K562 (cell line): ENCODE data around the gene TUBGCP6. TPM values are rescaled to one million over a fixed set of nuclear protein-coding genes. Genes with fewer than 3 reads are reported as not detected.

Experiments used
- ATAC-seq: fragments of 200-7000 bp; cut with Tn5 transposase; 3 replicates; pipeline ENCODE4 v1.9.1; 2020; ENCODE audit warnings: moderate library complexity
- BruUV-seq: library from RNA; stranded (reverse); fragments of 400-500 nt; replicated peaks from 2 replicates; lab custom pipeline; 2021; lab: Mats Ljungman, UMichigan
- CTCF ChIA-PET: fragments of 300-600 bp; formaldehyde crosslinking; extraction: SDS; loops from one replicate; lab custom pipeline; 2021; ENCODE audit warnings: low intra/inter-chr PET ratio; lab: Yijun Ruan, JAX
- POLR2A ChIA-PET: fragments of 300-600, 350-650 bp; sonication (Branson Sonifier 250); formaldehyde crosslinking; extraction: SDS; loops from one replicate; lab custom pipeline; 2021; ENCODE audit warnings: antibody characterized with exemption, inconsistent platforms; lab: Yijun Ruan, JAX
- DNase-seq, 4 experiments: peaks; one replicate each; pipeline versions ENCODE4 v3.0.0 to v3.0.0-alpha.2; 2011 to 2018; ENCODE audit warnings: low spot score in 3 of 4, mixed read lengths in 3 of 4; ENCODE audit errors: extremely low read depth in 1 of 4
- FAIRE-seq: peaks from 2 replicates; lab custom pipeline; 2011; peaks lifted over from hg19 to GRCh38; lab: Jason Lieb, UNC
- H2AFZ ChIP-seq: 2 replicates; pipeline ENCODE4 v1.6.0; 2011; ENCODE audit warnings: low read depth, low read length, control low read depth, inconsistent platforms
- H3K27ac ChIP-seq: fragments of 200-600 bp; 3 replicates; pipeline ENCODE4 v1.8.0; 2011; ENCODE audit warnings: low read depth, mild to moderate bottlenecking, control low read depth, inconsistent platforms, low read length, moderate library complexity, mixed read lengths; ENCODE audit errors: extremely low read depth
- H3K27me3 ChIP-seq, 2 experiments: fragments of 300-600 bp in 1 of 2; 2 replicates in 1 of 2; 3 replicates in 1 of 2; pipeline versions ENCODE4 v1.6.0 to v1.8.0; 2011; ENCODE audit warnings: inconsistent platforms in 2 of 2, low read length in 2 of 2, mild to moderate bottlenecking in 1 of 2, mixed read lengths in 1 of 2, moderate library complexity in 1 of 2; ENCODE audit not compliant: control insufficient read depth in 2 of 2, insufficient read depth in 2 of 2
- H3K36me3 ChIP-seq: fragments of 300-600 bp; 3 replicates; pipeline ENCODE4 v1.8.0; 2011; ENCODE audit warnings: mild to moderate bottlenecking, low read length, inconsistent platforms; ENCODE audit not compliant: control insufficient read depth, insufficient read depth
- H3K4me1 ChIP-seq, 2 experiments: fragments of 200-600 bp in 1 of 2; replicated peaks in 1 of 2; 2 replicates in 1 of 2; 3 replicates in 1 of 2; pipeline versions ENCODE4 v1.5.1 to v1.8.0; 2011; ENCODE audit warnings: inconsistent platforms in 2 of 2, low read length in 2 of 2, mild to moderate bottlenecking in 1 of 2, mixed read lengths in 1 of 2, moderate library complexity in 1 of 2; ENCODE audit not compliant: control insufficient read depth in 2 of 2, insufficient read depth in 2 of 2
- H3K4me2 ChIP-seq: 2 replicates; pipeline ENCODE4 v1.6.1; 2011; ENCODE audit warnings: low read length, control low read depth, inconsistent platforms, mixed read lengths; ENCODE audit not compliant: insufficient read depth
- H3K4me3 ChIP-seq: fragments of 200-600 bp; sonication (generic), shearing (Covaris generic); 2 replicates; pipeline ENCODE4 v1.5.1; 2016; ENCODE audit warnings: control low read depth, inconsistent platforms
- H3K79me2 ChIP-seq: fragments of 200-600 bp; 3 replicates; pipeline ENCODE4 v1.8.0; 2011; ENCODE audit warnings: low read length, inconsistent platforms; ENCODE audit not compliant: control insufficient read depth, insufficient read depth
- H3K9ac ChIP-seq, 2 experiments: 2 replicates each; pipeline versions ENCODE4 v1.6.0 to v1.6.1; 2011; ENCODE audit warnings: low read depth in 2 of 2, low read length in 2 of 2, control low read depth in 1 of 2, inconsistent platforms in 1 of 2, mild to moderate bottlenecking in 1 of 2, mixed read lengths in 1 of 2; ENCODE audit not compliant: insufficient read depth in 1 of 2
- H3K9me1 ChIP-seq: one replicate; pipeline ENCODE4 v1.6.0; 2011; ENCODE audit warnings: inconsistent platforms, mild to moderate bottlenecking, low read length, moderate library complexity; ENCODE audit not compliant: control insufficient read depth, insufficient read depth
- H3K9me3 ChIP-seq: replicated peaks from 2 replicates; pipeline ENCODE4 v1.5.1; 2011; ENCODE audit warnings: low read depth, low read length, inconsistent platforms; ENCODE audit not compliant: control insufficient read depth, insufficient read depth
- H4K20me1 ChIP-seq: replicated peaks from 2 replicates; pipeline ENCODE4 v1.6.1; 2011; ENCODE audit warnings: low read length, inconsistent platforms, mixed read lengths; ENCODE audit not compliant: control insufficient read depth, insufficient read depth
- CLOCK ChIP-seq: fragments of 250-450 bp; sonication (Bioruptor Pico); IDR thresholded peaks from 2 replicates; pipeline ENCODE4 v1.4.0; 2020; ENCODE audit warnings: mild to moderate bottlenecking, moderate library complexity, borderline replicate concordance
- ETS2 ChIP-seq: IDR thresholded peaks from 2 replicates; pipeline ENCODE4 v1.6.1; 2016; ENCODE audit warnings: borderline replicate concordance, missing genetic modification characterization, mild to moderate bottlenecking, moderate library complexity, missing compliant biosample characterization; ENCODE audit not compliant: poor library complexity, severe bottlenecking
- HMGN3 ChIP-seq: IDR thresholded peaks from 2 replicates; pipeline ENCODE4 v1.6.1; 2011; ENCODE audit warnings: borderline replicate concordance, low read depth, mild to moderate bottlenecking, mixed read lengths, low read length; ENCODE audit not compliant: insufficient read length; ENCODE audit errors: extremely low read depth
- HNRNPL ChIP-seq: fragments of 200-400 bp; formaldehyde crosslinking; IDR thresholded peaks from 2 replicates; pipeline ENCODE4 v1.6.1; 2017; ENCODE audit warnings: low read depth, mild to moderate bottlenecking, low read length
- HNRNPUL1 ChIP-seq: fragments of 200-400 bp; formaldehyde crosslinking; IDR thresholded peaks from 2 replicates; pipeline ENCODE4 v1.6.1; 2017; ENCODE audit warnings: low read length
- RAD21 ChIP-seq, 2 experiments: fragments of 250-450 bp in 1 of 2; fragments of 450-650 bp in 1 of 2; sonication (Bioruptor Pico) in 1 of 2; formaldehyde crosslinking in 1 of 2; IDR thresholded peaks in 1 of 2; conservative IDR thresholded peaks in 1 of 2; 2 replicates each; pipeline versions ENCODE4 v1.4.0 to v1.8.0; 2020 to 2022; ENCODE audit warnings: mild to moderate bottlenecking in 2 of 2, moderate library complexity in 1 of 2
- RBFOX2 ChIP-seq: fragments of 200-400 bp; formaldehyde crosslinking; IDR thresholded peaks from 2 replicates; pipeline ENCODE4 v1.6.1; 2017; ENCODE audit warnings: low read depth, mild to moderate bottlenecking, low read length, moderate library complexity
- TCF7 ChIP-seq: sonication (generic); IDR thresholded peaks from 2 replicates; pipeline ENCODE4 v1.6.1; 2016; ENCODE audit warnings: antibody characterized with exemption, borderline replicate concordance
- ZBTB33 ChIP-seq: sonication (generic); formaldehyde crosslinking; IDR thresholded peaks from 2 replicates; pipeline ENCODE4 v1.8.1; 2023; ENCODE audit warnings: mild to moderate bottlenecking, missing genetic modification reagents
- ZNF431 ChIP-seq: sonication (generic); formaldehyde crosslinking; IDR thresholded peaks from 2 replicates; pipeline ENCODE4 v1.8.0; 2022; ENCODE audit warnings: mild to moderate bottlenecking, missing genetic modification reagents
- ZNF551 ChIP-seq: fragments of 250-450 bp; sonication (Bioruptor Pico); IDR thresholded peaks from 2 replicates; pipeline ENCODE4 v1.5.0; 2021; ENCODE audit warnings: mild to moderate bottlenecking, moderate library complexity
- ZNF707 ChIP-seq: fragments of 250-450 bp; sonication (Bioruptor Pico); conservative IDR thresholded peaks from 2 replicates; pipeline ENCODE4 v1.8.0; 2022; ENCODE audit warnings: inconsistent platforms, mild to moderate bottlenecking, moderate library complexity
- ZNF79 ChIP-seq: fragments of 250-450 bp; sonication (Bioruptor Pico); IDR thresholded peaks from 2 replicates; pipeline ENCODE4 v1.4.0; 2020; ENCODE audit warnings: low read depth, mild to moderate bottlenecking, moderate library complexity
- whole genome bisulfite sequencing: fragments of 100-300 bp; shearing (Covaris generic); methylation state at CpG from one replicate; pipeline ENCODE4 v1.1.6; 2016; ENCODE audit warnings: low coverage, mixed read lengths; ENCODE audit not compliant: insufficient coverage; ENCODE audit errors: missing lambda C conversion rate; 5-methylcytosine and 5-hydroxymethylcytosine counted together
- in situ Hi-C: fragments of 300-500 bp; cut with MboI; formaldehyde crosslinking; loops from 4 replicates; pipeline ENCODE4 v1.15.0; 2018; ENCODE audit warnings: inconsistent platforms, mixed read lengths
- intact Hi-C: fragments of 100-400 bp; cut with micrococcal nuclease; formaldehyde crosslinking; loops from 2 replicates; pipeline ENCODE4 v1.14.2; 2022
- polyA plus RNA-seq, 8 experiments: library from polyadenylated mRNA; depleted of rRNA in 4 of 8; stranded (reverse) in 5 of 8; unstranded in 3 of 8; fragments of >200 nt; fragmentation: Nextera tagmentation in 2 of 8; fragmentation: Illumina TruSeq in 1 of 8; extraction: Ambion mirVana in 2 of 8; extraction: Trizol in 1 of 8; gene quantifications; 2 replicates each; pipeline versions ENCODE4 v1.2.1 to v1.2.3, GENCODE V29; 2011 to 2014; ENCODE audit warnings: inconsistent platforms in 1 of 8, missing spikeins in 1 of 8
- total RNA-seq, 7 experiments: library from RNA; depleted of rRNA in 6 of 7; stranded (reverse); fragments of >200 nt in 6 of 7; fragmentation: Illumina TruSeq in 2 of 7; extraction: Trizol in 2 of 7; gene quantifications; 2 replicates each; pipeline versions ENCODE4 v1.2.1 to v1.2.3, GENCODE V29; 2011 to 2021; ENCODE audit warnings: low replicate concordance in 1 of 7

Gene TUBGCP6
- total and polyA plus RNA-seq, 9 of the 15 experiments (the other 6 are each of a cell fraction or from before 2014, with no cell fraction given): 0.76 to 33.0 (median 10.1) TPM

- DNase-seq (no peak), FAIRE-seq (no peak), ATAC-seq (peak; percentile 17; the same call in 1 of the 3 replicates)
- H2AFZ ChIP-seq: no peak overlapping the region
- 76% methylated on average over 13 of the region's 25 CpGs for WGBS
- H3K27me3 ChIP-seq: no peaks in the 10 kb centered on the region
- ChIA-PET CTCF (no interaction called here), POLR2A (interaction anchor here (0.6 to 1.6 kb wide), 6 partner anchors 10 to 316 kb away, joined by 3 to 11 read pairs (median 4); no protein-coding TSS in a partner anchor)
- no peak overlapping the region for H3K27ac ChIP-seq
- no TSS peak for BruUV-seq
- peaks cover 60% of the 10 kb centered on the region; the same call in 2 of the 3 replicates for H3K36me3 ChIP-seq
- peaks cover 9 to 92% of the 10 kb centered on the region in 2 experiments for H3K4me1 ChIP-seq
- H3K4me2 ChIP-seq: no peak overlapping the region
- in situ Hi-C loops (no loop called here), intact Hi-C loops (no loop called here)
- no peaks in the 10 kb centered on the region for H4K20me1 ChIP-seq
- H3K9me3 ChIP-seq: no peaks in the 10 kb centered on the region
- H3K79me2 ChIP-seq: peaks cover 16% of the 10 kb centered on the region
- H3K4me3 ChIP-seq: no peak overlapping the region
- peak overlapping the region in 1 of 2 experiments; percentile 66; a peak in 1 of 4 replicates for H3K9ac ChIP-seq
- no peaks in the 10 kb centered on the region for H3K9me1 ChIP-seq
- TF ChIP-seq HMGN3: no peak
- no peak for TF ChIP-seq ETS2 (tag)
- no peak for TF ChIP-seq TCF7
- TF ChIP-seq RBFOX2: peak; percentile 31; the same call in 1 of the 2 replicates
- no peak for TF ChIP-seq HNRNPL
- peak in 1 of 2 experiments; percentile 38; a peak in 1 of 4 replicates for TF ChIP-seq RAD21 (CRISPR knock-in tag; conservative IDR thresholded peaks at IDR 0.05 in 1 of 2, IDR thresholded peaks at IDR 0.05 in 1 of 2)
- TF ChIP-seq ZNF431 (CRISPR knock-in tag): no peak
- no peak for TF ChIP-seq HNRNPUL1
- TF ChIP-seq ZNF551 (CRISPR knock-in tag): no peak
- TF ChIP-seq ZBTB33 (CRISPR knock-in tag): peak; percentile 96
- no peak for TF ChIP-seq CLOCK
- no peak for TF ChIP-seq ZNF79
- TF ChIP-seq ZNF707 (CRISPR knock-in tag): no peak
Measured at GRCh38 chr22:50252082-50253045, 7.5 kb upstream of the TUBGCP6 start.
